AG04449 (cell line): ENCODE measurements around the gene SPATA21.
"Not testable (repeated sequence)": the region's sequence is repeated elsewhere in the genome, so short reads cannot be mapped to it uniquely, and the experiment has no call there.

Source experiments
- CTCF ChIA-PET: fragments of 350-600 bp; formaldehyde crosslinking; extraction: SDS; loops from one replicate; lab custom pipeline; 2021; ENCODE audit warnings: antibody characterized with exemption; lab: Yijun Ruan, JAX
- POLR2A ChIA-PET: fragments of 400-600, 350-600 bp; formaldehyde crosslinking; extraction: SDS; loops from one replicate; lab custom pipeline; 2020; ENCODE audit warnings: antibody characterized with exemption, inconsistent platforms; lab: Yijun Ruan, JAX
- DNase-seq: peaks from one replicate; pipeline ENCODE4 v3.0.0-alpha.2; 2010; ENCODE audit warnings: low read depth, low spot score
- H3K4me3 ChIP-seq: 2 replicates; pipeline ENCODE4 v1.5.1; 2011; ENCODE audit warnings: low read depth, mild to moderate bottlenecking, control low read depth, low read length
- CTCF ChIP-seq: IDR thresholded peaks from one replicate; pipeline ENCODE4 v1.5.1; 2011; ENCODE audit warnings: mild to moderate bottlenecking, moderate library complexity, low read length, control low read depth, inconsistent platforms; ENCODE audit not compliant: insufficient read depth; ENCODE audit errors: missing control alignments

The SPATA21 gene

GRCh38 chr1:16436946-16437474 is at the start of gene SPATA21:
TSS of gene SPATA21 (minus strand) at chr1:16437424. CDS start at chr1:16431371, 6,053 bp downstream.
- ChIA-PET POLR2A (no interaction called here), CTCF (no interaction called here)

GRCh38 chr1:16487011-16487410 is 49.8 kb upstream of the SPATA21 start:
- POLR2A ChIA-PET: interaction anchor here (0.7 kb wide), 1 partner anchor 125 kb away, joined by 3 read pairs; no protein-coding TSS in a partner anchor
- CTCF ChIA-PET, H3K4me3 ChIP-seq, DNase-seq: not testable (repeated sequence)

More at GRCh38 chr1:16436946-16437474, at the start of gene SPATA21:
- TF ChIP-seq CTCF: no peak
- no peak within 1 kb of the TSS for H3K4me3 ChIP-seq
- no peak for DNase-seq

- H3K4me3 ChIP-seq, POLR2A ChIA-PET, CTCF ChIA-PET, DNase-seq: not testable (repeated sequence)
Measured at GRCh38 chr1:16486316-16486715, 49.1 kb upstream of the SPATA21 start.

- DNase-seq: no peak
- CTCF ChIA-PET: interaction anchor here (0.6 to 1.5 kb wide), 3 partner anchors 17 to 430 kb away, joined by 3 read pairs; no protein-coding TSS in a partner anchor
- H3K4me3 ChIP-seq: no peak overlapping the region
- TF ChIP-seq CTCF: no peak
- POLR2A ChIA-PET: no interaction called here
Measured at GRCh38 chr1:16484931-16485330, 47.7 kb upstream of the SPATA21 start.

GRCh38 chr1:16484501-16484835 is 47.2 kb upstream of the SPATA21 start:
- no peak for TF ChIP-seq CTCF
- POLR2A ChIA-PET: no interaction called here
- H3K4me3 ChIP-seq: no peak overlapping the region
- CTCF ChIA-PET: interaction anchor here (1.0 to 1.5 kb wide), 2 partner anchors 16 to 44 kb away, joined by 3 read pairs; no protein-coding TSS in a partner anchor
- DNase-seq: no peak

GRCh38 chr1:16483639-16484500 is 46.6 kb upstream of the SPATA21 start:
- CTCF ChIA-PET: interaction anchor here (1.0 kb wide), 1 partner anchor 44 kb away, joined by 3 read pairs; no protein-coding TSS in a partner anchor
- DNase-seq, H3K4me3 ChIP-seq, POLR2A ChIA-PET: not testable (repeated sequence)

- H3K4me3 ChIP-seq, DNase-seq, POLR2A ChIA-PET, CTCF ChIA-PET: not testable (repeated sequence)
Measured at GRCh38 chr1:16483146-16483545, 45.9 kb upstream of the SPATA21 start.

GRCh38 chr1:16478091-16478490 is 40.9 kb upstream of the SPATA21 start:
- ChIA-PET CTCF (no interaction called here), POLR2A (no interaction called here)
- no peak for TF ChIP-seq CTCF
- no peak for DNase-seq
- no peak overlapping the region for H3K4me3 ChIP-seq

GRCh38 chr1:16475771-16476770 is 38.8 kb upstream of the SPATA21 start:
- POLR2A ChIA-PET, DNase-seq, CTCF ChIA-PET, H3K4me3 ChIP-seq: not testable (repeated sequence)

- POLR2A ChIA-PET, DNase-seq, H3K4me3 ChIP-seq, CTCF ChIA-PET: not testable (repeated sequence)
Measured at GRCh38 chr1:16474891-16475290, 37.7 kb upstream of the SPATA21 start.
